Transverse colon (tissue), 3 donors: ENCODE results near the gene EYS.

Experiments used
- CTCF ChIP-seq, 5 experiments: fragments of 200-600 bp in 3 of 5; fragments of 450-650 bp in 2 of 5; sonication (generic) in 3 of 5; IDR thresholded peaks; 1 replicate in 2 of 5; 2 replicates in 3 of 5; pipeline ENCODE4 v1.5.1; 2016 to 2017; ENCODE audit warnings: antibody characterized with exemption in 5 of 5, inconsistent platforms in 3 of 5, mild to moderate bottlenecking in 2 of 5, moderate library complexity in 1 of 5
- EP300 ChIP-seq: sonication (generic); formaldehyde crosslinking; IDR thresholded peaks from one replicate; pipeline ENCODE4 v1.6.1; 2017; ENCODE audit warnings: antibody characterized with exemption, low read depth
- POLR2A ChIP-seq: fragments of 450-650 bp; IDR thresholded peaks from one replicate; pipeline ENCODE4 v1.6.1; 2016; ENCODE audit warnings: antibody characterized with exemption, mild to moderate bottlenecking, moderate library complexity

GRCh38 chr6:63773200-63773599 lies 1933.8 kb downstream of the EYS start:
- TF ChIP-seq POLR2A: no peak
- TF ChIP-seq CTCF (IDR thresholded peaks at IDR 0.05): no peak
- no peak for TF ChIP-seq EP300
